ENCODE data around the gene PADI1.

PADI1 gene

DNA sequence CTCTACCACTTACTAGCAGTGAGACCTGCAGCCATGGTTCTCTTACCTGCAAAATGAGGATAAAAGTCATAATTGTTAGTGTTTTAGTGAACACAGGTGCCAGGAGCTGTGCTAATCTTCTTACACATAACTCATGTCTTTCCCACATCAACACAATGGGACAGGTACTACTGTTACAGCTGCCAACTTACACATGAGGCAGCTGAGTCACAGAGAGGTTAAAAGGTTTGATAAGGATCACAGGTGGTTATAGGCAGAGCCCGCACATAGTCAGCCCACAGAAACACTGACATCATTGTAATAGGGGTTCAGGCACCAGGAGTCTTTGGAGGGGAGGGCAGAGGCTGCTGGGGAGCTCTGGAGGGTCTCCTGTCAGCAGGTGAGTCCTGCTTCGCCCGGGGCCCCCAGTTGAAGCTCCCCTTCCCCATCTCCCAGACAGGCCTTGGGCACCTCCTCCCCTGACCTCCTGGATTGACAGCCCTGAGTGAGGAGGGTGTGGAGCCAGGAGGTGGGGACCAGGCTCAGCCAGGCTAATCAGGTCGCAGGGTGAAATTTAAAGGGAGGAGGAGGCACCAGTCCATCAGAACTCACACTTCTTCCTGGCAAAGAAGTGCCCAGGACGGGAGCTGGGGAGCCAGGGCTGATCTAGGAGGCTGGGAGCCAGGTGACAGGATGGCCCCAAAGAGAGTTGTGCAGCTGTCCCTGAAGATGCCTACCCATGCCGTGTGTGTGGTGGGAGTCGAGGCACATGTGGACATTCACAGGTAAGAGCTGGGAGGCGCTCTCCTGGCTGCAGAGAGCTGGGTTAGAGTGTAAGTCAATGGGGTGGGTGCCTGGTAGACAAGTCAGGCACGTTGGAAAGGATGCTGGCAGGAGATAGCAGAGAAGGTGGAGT lies at the start of gene PADI1:
TSS of gene PADI1 (plus strand) at position 583 of the 895 bp plus-strand sequence. CDS start at position 673, 90 bp downstream.
- DNase-seq = no peak

DNA sequence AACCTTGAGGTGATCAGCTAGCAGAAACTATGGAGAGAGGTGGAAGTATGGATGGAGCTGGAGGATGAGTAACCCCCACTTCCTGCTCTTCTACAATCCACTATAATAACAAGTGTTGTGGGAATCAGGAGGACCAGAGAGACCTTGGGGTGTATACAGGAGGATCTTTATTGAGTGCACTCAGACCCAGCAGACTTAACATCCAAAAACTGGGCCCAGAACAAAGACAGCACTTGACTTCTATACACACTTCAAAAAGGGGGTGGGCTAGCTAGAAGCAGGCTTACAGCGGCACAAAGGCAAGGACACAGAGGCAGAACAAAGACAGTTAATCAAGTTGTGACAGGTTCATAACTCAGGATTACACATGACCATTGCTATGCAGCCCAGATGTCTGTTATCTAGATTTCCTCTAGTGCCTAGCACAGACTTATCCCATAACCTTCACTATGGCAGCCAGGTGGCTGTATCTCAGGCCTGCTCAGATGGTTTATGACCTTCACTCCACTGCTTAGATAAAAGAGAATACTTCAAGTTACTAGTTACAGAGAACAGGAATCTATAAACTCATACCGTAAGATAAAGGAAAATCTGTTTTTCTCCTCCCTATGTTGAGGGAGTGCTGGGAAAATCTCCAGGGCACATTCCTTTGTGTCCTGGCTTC lies 49.5 kb upstream of the PADI1 start:
- DNase-seq = no peak

DNA sequence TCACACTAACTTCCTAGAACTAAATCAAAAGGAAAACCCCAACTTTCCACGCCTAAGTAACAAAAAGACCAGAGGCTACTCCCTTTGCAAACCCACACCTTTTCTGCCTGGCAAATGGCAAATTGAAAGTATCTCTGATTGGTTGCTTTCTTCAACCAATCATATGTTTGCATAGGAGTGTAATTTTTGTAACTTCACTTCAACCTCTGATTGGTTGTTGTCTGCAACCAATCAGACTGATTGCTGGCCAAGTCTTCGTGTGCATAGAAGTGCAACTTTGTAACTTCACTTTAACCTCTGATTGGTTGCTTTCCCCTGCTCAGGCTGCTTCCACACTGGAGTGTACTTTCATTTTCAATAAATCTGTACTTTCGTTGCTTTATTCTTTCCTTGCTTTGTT lies 48.8 kb upstream of the PADI1 start:
- no peak for DNase-seq

GRCh38 chr1:17158961-17159360 lies 46.0 kb upstream of the PADI1 start:
- DNase-seq = no peak

- DNase-seq = no peak
Observed at GRCh38 chr1:17161137-17161740, 43.7 kb upstream of the PADI1 start.

DNA sequence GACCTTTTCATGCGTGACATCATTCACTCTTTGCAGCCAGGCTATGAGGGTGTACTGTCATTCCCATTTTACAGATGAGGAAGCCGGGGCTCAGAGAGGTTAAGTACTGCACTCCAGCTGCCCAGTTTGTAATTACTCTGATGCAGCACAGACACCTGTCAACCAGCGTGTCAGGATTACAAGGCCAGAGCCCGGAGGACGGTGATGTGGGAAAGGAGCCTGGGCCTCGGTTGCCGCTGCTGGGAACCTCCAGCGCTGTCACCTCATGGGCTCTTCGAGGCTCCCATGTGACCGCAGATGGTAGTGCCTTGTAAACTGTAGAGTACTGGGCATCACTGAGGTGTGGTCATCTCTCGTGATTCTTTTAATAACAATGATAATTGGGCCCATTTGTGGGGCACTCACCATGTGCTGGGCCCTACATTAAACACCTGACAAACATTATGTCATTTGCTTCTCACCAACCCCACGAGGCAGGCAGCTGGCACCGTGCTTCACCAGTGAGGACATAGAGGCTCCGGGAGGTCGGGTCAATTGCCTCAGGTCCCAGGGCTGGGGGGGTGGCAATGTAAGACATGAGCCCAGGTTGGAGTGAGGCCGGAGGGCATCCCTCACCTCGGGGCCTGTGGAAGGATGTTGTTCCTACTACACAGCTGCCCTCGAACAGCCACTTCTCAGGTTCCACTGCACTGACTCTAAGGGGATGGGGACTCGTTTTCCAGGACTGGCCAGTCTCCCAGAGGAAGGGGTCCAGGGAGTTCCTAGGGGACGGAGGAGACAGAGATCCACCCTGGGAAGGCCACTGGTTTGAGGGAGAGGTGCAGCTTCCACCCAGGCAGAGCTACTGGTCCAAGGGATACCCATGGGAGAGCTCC lies 42.8 kb upstream of the PADI1 start:
- no peak for DNase-seq

DNA sequence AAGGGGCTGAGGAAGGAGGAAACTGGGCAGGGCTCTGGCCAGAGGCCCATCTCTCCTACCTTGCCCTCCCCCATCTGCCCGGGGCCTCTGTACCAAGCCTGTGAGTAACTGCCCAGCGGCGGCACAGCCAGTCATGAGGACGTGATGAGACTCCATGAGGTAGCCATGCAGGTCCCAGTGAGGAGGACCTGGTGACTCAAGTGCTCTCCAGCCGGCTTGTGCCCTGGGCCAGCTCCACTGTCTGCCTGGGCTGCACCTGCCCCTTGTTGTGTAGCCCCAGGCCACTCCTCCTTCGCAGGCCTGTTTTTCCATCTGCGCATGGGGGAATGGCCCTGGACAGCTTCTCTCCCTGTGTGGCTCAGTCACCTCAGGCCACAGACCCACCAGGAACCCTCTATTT lies 42.0 kb upstream of the PADI1 start:
- no peak for DNase-seq

DNA sequence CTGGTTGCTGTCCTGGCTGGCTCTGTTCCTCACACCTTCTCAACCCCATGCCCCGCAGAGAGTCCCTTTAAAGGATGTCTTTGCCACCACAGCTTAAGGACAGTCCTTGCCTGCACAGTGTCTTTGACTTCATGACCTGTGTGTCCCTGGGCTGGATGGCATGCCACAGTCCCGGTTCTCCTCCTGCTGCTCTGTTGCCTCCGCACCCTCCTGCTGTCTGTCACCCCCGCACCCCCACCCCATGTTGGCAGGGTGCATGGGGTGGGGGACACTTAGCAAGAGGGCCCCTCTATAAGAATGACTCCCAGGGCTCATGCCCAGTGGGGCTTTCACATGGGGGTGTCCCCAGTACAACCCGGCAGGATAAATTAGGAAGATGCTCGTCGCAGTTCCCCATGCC lies 41.6 kb upstream of the PADI1 start:
- no peak for DNase-seq

- no peak for DNase-seq
Observed at GRCh38 chr1:17163789-17164666, 40.9 kb upstream of the PADI1 start.

DNA sequence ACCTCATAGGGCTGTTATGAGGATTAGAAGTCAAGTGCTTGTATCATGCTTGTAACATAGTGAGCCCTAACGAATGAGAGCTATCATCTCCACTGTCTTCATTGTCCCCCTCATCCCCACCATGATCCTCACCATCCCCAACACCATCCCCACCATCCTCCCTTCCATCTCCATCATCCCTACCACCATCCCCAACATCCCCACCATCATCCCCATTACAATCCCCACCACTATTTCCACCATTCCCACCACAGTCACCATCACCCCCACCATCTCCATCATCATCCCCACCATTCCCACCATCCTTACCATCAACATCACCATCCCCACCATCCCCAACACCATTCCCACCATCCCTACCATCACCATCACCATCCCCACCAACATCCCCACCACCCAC lies 39.1 kb upstream of the PADI1 start:
- no peak for DNase-seq

- DNase-seq = no peak
Observed at GRCh38 chr1:17167041-17167785, 37.7 kb upstream of the PADI1 start.

DNA sequence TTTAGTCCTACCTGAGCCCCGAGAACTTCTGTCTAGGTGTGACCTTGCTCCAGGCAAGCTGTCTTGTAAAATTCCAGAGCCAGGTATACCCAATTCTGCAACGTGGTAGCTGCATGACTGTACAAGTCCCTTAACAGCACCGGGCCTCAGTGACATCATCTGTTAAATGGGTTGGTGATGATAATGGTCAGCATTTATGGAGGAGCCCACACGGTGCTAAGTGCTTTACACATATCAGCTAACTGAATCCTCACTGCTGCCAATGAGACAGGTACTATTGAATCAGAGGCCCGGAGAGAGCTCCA lies 37.2 kb upstream of the PADI1 start:
- no peak for DNase-seq

DNA sequence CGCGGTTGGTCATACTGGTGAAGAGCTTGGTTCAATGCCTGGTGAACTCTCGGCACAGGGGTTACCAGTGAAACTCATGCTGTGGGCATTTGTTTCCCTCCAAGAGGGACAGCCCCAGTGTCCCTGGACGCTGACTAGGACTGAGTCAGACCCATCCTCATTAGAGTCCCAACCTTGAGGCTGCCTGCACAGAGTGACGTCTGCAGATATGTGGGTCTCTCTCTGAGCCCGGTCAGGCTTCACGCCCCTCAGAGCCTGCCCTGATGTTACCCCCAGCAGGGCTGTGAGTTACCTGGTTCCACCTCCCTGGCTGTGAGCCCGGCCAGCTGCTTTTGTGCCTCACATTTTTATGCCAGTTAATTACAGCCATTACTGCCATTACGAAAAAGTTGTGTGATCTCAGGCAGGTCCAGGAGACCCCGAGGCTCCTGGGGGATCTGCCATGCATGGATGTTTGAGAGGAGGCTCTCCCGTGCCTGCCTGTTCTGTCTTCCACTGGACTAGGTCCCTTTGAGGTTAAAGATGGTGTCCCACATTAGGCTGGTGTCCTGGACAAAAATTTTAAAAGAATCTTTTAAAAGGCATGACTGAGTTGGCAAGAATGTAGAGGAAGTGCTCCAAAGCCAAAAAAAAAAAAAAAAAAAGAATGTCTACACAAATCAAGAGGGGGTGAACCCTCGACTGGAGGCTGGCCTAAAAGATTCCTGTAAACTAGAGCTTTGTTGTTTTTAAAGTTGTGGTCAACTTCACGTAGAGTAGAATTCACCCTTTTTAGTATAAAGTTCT lies 36.6 kb upstream of the PADI1 start:
- DNase-seq = no peak

DNA sequence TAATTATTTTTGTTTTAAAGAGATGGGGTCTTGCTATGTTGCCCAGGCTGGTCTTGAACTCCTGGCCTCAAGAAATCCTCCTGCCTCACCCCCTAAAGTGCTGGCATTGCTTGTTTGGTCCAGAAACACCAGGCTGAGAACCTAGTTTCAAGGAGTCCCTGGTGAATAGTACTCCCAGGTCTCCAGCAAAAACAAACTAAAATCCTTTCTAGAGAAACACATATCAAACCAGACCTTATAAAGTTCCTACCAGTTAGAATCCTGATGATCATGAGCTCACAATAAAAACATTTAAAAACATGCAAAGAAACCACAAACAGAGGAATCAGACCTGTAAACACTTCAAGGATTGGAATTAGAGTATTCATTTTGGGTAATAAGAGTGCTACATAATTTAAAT lies 34.4 kb upstream of the PADI1 start:
- no peak for DNase-seq

- no peak for DNase-seq
Observed at GRCh38 chr1:17173217-17173616, 31.7 kb upstream of the PADI1 start.

DNA sequence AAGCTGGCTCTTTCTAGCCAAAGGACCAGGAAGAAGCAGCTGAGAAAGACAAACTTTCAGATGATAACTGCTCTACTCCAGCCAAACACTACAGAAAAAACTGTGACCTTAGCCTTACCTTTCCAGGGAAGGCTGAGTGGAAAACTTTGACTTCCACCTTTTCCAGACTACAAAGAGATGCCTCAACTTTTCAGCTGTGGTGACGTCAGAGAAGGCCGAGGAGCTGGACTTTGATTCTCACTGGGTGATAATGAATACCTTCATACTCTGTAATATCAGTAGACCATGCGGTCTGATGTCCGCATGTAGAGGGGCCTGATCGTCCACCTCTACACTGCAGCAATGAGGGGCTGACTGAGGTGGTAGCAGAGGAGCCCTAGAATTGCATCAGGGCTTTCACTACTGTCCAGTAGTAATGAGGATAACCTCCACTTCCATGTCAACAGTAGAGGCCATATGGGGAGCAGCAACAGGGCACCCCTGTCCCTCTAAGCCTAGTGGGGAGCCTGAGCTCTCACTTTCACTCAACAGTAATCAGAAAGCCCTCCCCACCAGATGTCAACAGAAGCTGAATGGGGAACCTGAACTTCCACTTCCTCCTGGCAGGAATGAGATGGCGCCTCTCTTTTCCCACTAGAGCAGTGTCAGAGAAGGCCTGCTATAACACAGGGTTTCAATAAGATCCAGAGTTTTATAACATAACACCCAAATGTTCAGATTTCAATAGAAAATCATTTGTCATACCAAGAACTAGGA lies 28.4 kb upstream of the PADI1 start:
- no peak for DNase-seq

- no peak for DNase-seq
Observed at GRCh38 chr1:17177651-17178050, 27.3 kb upstream of the PADI1 start.

GRCh38 chr1:17181781-17182464 lies 23.0 kb upstream of the PADI1 start:
- no peak for DNase-seq
